ENCODE data around the gene ETV1.

GRCh38 chr7:13945670-13946069, 43.8 kb downstream of the ETV1 start:
- TF ChIP-seq CTCF (IDR thresholded peaks at IDR 0.05; ENCODE audit: poor library complexity) (no peak), EZH2phosphoT487 (IDR thresholded peaks at IDR 0.05; ENCODE audit: low read depth, severe bottlenecking, unreplicated experiment) (no peak)

Measured in hepatocyte (in vitro differentiated cells).